Epithelial cell of proximal tubule (primary cell): ENCODE data around the gene OR5AC2. TPM values are rescaled to one million over a fixed set of nuclear protein-coding genes. Genes with fewer than 3 reads are reported as not detected.

Source experiments
- DNase-seq: peaks from one replicate; pipeline ENCODE4 v3.0.0-alpha.2; 2011; ENCODE audit warnings: low read depth
- H3K4me3 ChIP-seq: 2 replicates; pipeline ENCODE4 v1.5.1; 2011; ENCODE audit warnings: low read depth, mild to moderate bottlenecking, low read length
- CTCF ChIP-seq: conservative IDR thresholded peaks from 2 replicates; pipeline ENCODE4 v1.5.1; 2012; ENCODE audit warnings: low read depth, mild to moderate bottlenecking, low read length
- total RNA-seq: library from RNA; depleted of rRNA; stranded (reverse); fragments of >200 nt; gene quantifications from 2 replicates; pipeline ENCODE4 v1.2.3, GENCODE V29; 2015

The OR5AC2 gene
- total RNA-seq, 1 donor from 2014 or later, result not detected

DNA sequence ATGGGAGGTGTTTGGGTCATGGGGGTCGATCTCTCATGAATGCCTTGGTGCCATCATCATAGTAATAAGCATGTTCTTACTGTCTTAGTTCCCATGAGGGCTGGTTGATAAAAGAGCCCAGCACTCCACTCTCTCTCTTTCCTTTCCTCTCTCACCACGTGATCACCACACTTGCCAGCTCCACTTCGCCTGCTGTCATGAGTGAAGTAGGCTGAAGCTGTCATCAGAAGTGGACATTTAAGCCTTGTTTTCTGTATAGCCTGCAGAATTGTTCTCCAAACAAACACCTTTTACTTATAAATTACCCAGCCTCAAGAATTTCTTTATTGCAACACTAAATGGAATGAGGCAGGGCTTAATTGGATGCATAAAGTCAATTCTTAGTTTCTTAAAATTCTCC is 49.7 kb downstream of the OR5AC2 start:
- no peak for TF ChIP-seq CTCF
- no peak overlapping the region for H3K4me3 ChIP-seq
- DNase-seq, result no peak

Other genes with a start within 250 kb of the OR5AC2 start
- gene RIOX2, start 114.7 kb upstream of the OR5AC2 start, total RNA-seq, result 15.6 and 26.7 TPM in 2 replicates
- gene GABRR3, start 51.9 kb upstream of the OR5AC2 start, total RNA-seq, result not detected in 2 replicates
- gene OR5H1, start 43.5 kb downstream of the OR5AC2 start, total RNA-seq, result not detected in 2 replicates
- not detected in 2 replicates for gene OR5H14, start 60.3 kb downstream of the OR5AC2 start, total RNA-seq
- gene OR5H15, start 79.5 kb downstream of the OR5AC2 start, total RNA-seq, result not detected in 2 replicates
- not detected in 2 replicates for gene OR5H6, start 177.1 kb downstream of the OR5AC2 start, total RNA-seq
- not detected in 2 replicates for gene OR5H2, start 195.3 kb downstream of the OR5AC2 start, total RNA-seq